BJ (cell line): Measurements from ENCODE around the gene PMF1. TPM values are rescaled to one million over a fixed set of nuclear protein-coding genes. Genes with fewer than 3 reads are reported as not detected.

Experiments
- CTCF ChIA-PET: fragments of 350-600 bp; formaldehyde crosslinking; extraction: SDS; loops from one replicate; lab custom pipeline; 2021; ENCODE audit warnings: antibody characterized with exemption, inconsistent platforms; lab: Yijun Ruan, JAX
- POLR2A ChIA-PET: fragments of 300-600 bp; sonication (Branson Sonifier 250); formaldehyde crosslinking; extraction: SDS; loops from one replicate; lab custom pipeline; 2021; ENCODE audit warnings: antibody characterized with exemption; lab: Charles Lee
- DNase-seq: peaks from one replicate; pipeline ENCODE4 v3.0.0-alpha.2; 2011; ENCODE audit warnings: low read depth
- H3K27me3 ChIP-seq: 2 replicates; pipeline ENCODE4 v1.6.0; 2011; ENCODE audit warnings: low read length; ENCODE audit not compliant: control insufficient read depth, insufficient read depth
- H3K36me3 ChIP-seq: 2 replicates; pipeline ENCODE4 v1.5.1; 2011; ENCODE audit warnings: low read length; ENCODE audit not compliant: control insufficient read depth, insufficient read depth
- H3K4me3 ChIP-seq: 2 replicates; pipeline ENCODE4 v1.5.1; 2011; ENCODE audit warnings: low read depth, mild to moderate bottlenecking, control low read depth, low read length
- CTCF ChIP-seq: IDR thresholded peaks from 2 replicates; pipeline ENCODE4 v1.5.1; 2011; ENCODE audit warnings: low read depth, mild to moderate bottlenecking, control low read depth, inconsistent platforms, low read length, moderate library complexity; ENCODE audit not compliant: insufficient read depth
- polyA plus RNA-seq: library from polyadenylated mRNA; depleted of rRNA; stranded (reverse); fragments of >200 nt; gene quantifications from 2 replicates; pipeline ENCODE4 v1.2.3, GENCODE V29; 2011

PMF1 gene
- polyA plus RNA-seq, 1 experiment: 73.1 TPM

GRCh38 chr1:156268336-156268735 is 55.5 kb downstream of the PMF1 start:
- CTCF ChIA-PET: interaction anchor here (1.3 kb wide), 1 partner anchor 8 kb away, joined by 3 read pairs; no protein-coding TSS in a partner anchor
- peaks cover 39% of the 10 kb centered on the region for H3K36me3 ChIP-seq
- DNase-seq: no peak

GRCh38 chr1:156270314-156270713 is 57.5 kb downstream of the PMF1 start:
- Histone ChIP-seq H3K27me3 (no peaks in the 10 kb centered on the region), H3K4me3 (no peak overlapping the region), H3K36me3 (peaks cover 39% of the 10 kb centered on the region)
- POLR2A ChIA-PET: no interaction called here
- TF ChIP-seq CTCF: no peak
- CTCF ChIA-PET: interaction anchor here (1.2 kb wide), 1 partner anchor 10 kb away, joined by 6 read pairs; no protein-coding TSS in a partner anchor
- no peak for DNase-seq

More at GRCh38 chr1:156268336-156268735, 55.5 kb downstream of the PMF1 start:
- TF ChIP-seq CTCF: no peak
- Histone ChIP-seq H3K27me3 (no peaks in the 10 kb centered on the region), H3K4me3 (no peak overlapping the region)
- POLR2A ChIA-PET: no interaction called here

GRCh38 chr1:156276532-156276931 is 63.7 kb downstream of the PMF1 start:
- Histone ChIP-seq H3K27me3 (no peaks in the 10 kb centered on the region), H3K36me3 (peaks cover 22% of the 10 kb centered on the region), H3K4me3 (no peak overlapping the region)
- POLR2A ChIA-PET: no interaction called here
- no peak for TF ChIP-seq CTCF
- CTCF ChIA-PET: interaction anchor here (1.3 kb wide), 1 partner anchor 43 kb away, joined by 3 read pairs; no protein-coding TSS in a partner anchor
- DNase-seq: no peak

GRCh38 chr1:156276966-156277381 is 64.2 kb downstream of the PMF1 start:
- Histone ChIP-seq H3K36me3 (peaks cover 22% of the 10 kb centered on the region), H3K4me3 (no peak overlapping the region), H3K27me3 (no peaks in the 10 kb centered on the region)
- POLR2A ChIA-PET: no interaction called here
- TF ChIP-seq CTCF: no peak
- no peak for DNase-seq
- CTCF ChIA-PET: no interaction called here

GRCh38 chr1:156279837-156280236 is 67.0 kb downstream of the PMF1 start:
- no peak overlapping the region for H3K4me3 ChIP-seq
- TF ChIP-seq CTCF: no peak
- CTCF ChIA-PET: interaction anchor here (1.0 to 1.8 kb wide), 3 partner anchors 9 to 80 kb away, joined by 3 to 6 read pairs (median 6); no protein-coding TSS in a partner anchor

More at GRCh38 chr1:156279837-156280236, 67.0 kb downstream of the PMF1 start:
- Histone ChIP-seq H3K27me3 (no peaks in the 10 kb centered on the region), H3K36me3 (peaks cover 9% of the 10 kb centered on the region)
- DNase-seq: no peak
- POLR2A ChIA-PET: no interaction called here
